ENCODE results near the gene NISCH.

- no peak for TF ChIP-seq CTCF (IDR thresholded peaks at IDR 0.05)
- TF ChIP-seq POLR2A (IDR thresholded peaks at IDR 0.05), result no peak
- TF ChIP-seq POLR2AphosphoS5 (IDR thresholded peaks at IDR 0.05), result no peak
- no peak for TF ChIP-seq EP300 (IDR thresholded peaks at IDR 0.05)
Observed at GRCh38 chr3:52490939-52491526, 35.6 kb downstream of the NISCH start.

Measured in suprapubic skin (tissue), 4 donors.